ENCODE measurements around the gene FAM171A1.

Gene FAM171A1

DNA sequence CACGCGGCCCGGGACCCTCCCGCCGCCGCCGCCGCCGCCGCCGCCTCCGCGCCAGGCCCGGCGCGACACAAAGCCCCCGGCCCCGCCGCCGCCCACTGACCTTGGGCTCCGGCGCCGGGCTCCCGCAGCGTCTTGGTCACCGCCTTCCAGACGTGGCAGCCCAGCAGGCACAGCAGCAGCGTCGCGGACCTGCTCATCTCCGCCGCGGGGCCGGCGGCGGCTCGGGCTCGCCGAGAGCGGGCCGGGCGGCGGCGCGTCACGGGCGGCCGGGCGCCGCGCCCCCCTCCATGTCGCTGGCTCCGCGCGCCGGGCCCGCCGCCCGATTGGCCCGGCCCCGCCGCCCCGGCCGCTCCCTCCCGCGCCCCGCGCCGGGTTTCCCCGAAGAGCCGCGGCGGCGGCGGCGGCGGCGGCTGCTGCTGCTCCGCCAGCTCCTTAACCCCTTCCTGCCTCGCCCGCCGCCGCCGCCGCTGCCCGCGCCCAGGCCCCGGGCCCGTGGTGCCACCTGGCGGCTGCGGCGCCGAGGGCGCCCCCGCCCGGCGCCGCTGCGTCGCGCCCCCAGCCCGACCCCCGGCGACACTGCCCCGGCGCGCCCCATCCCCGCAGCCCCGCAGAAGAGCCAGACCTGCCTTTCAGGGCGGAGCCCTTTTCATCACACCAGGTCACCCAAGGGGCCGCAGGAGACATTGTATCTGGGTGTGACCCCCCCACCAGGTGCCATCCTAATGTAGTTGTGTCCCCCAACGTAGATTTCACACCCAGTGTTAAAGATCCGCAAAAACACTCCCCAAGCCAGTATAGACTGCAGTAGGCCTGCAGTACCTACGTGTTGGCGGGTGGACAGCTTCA, at the start of gene FAM171A1:
TSS of gene FAM171A1 (minus strand) at position 434 of the 846 bp plus-strand sequence. CDS start at position 197, 237 bp downstream.
- TF ChIP-seq, protein P1, sequence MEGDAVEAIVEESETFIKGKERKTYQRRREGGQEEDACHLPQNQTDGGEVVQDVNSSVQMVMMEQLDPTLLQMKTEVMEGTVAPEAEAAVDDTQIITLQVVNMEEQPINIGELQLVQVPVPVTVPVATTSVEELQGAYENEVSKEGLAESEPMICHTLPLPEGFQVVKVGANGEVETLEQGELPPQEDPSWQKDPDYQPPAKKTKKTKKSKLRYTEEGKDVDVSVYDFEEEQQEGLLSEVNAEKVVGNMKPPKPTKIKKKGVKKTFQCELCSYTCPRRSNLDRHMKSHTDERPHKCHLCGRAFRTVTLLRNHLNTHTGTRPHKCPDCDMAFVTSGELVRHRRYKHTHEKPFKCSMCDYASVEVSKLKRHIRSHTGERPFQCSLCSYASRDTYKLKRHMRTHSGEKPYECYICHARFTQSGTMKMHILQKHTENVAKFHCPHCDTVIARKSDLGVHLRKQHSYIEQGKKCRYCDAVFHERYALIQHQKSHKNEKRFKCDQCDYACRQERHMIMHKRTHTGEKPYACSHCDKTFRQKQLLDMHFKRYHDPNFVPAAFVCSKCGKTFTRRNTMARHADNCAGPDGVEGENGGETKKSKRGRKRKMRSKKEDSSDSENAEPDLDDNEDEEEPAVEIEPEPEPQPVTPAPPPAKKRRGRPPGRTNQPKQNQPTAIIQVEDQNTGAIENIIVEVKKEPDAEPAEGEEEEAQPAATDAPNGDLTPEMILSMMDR (conservative IDR thresholded peaks at IDR 0.05; ENCODE audit: low read depth, low read length), result peak; percentile 63
- peaks cover 75% of the 10 kb centered on the region for H3K4me1 ChIP-seq (ENCODE audit: low read depth, poor library complexity, severe bottlenecking)
- H3K27ac ChIP-seq, result peak within 1 kb of the TSS; percentile 67
- no peak within 1 kb of the TSS for H3K4me3 ChIP-seq (IDR thresholded peaks at IDR 0.05; ENCODE audit: insufficient read depth, low read depth, low read length)
- H4K20me1 ChIP-seq (ENCODE audit: insufficient read depth), result no peaks in the 10 kb centered on the region; the same call in 1 of the 2 replicates
- no peaks in the 10 kb centered on the region for H3K27me3 ChIP-seq (ENCODE audit: insufficient read depth, low read depth)
- H3K9ac ChIP-seq, result peak within 1 kb of the TSS; percentile 92
- no peaks in the 10 kb centered on the region for H3K36me3 ChIP-seq (ENCODE audit: insufficient read depth)
- peaks cover 42% of the 10 kb centered on the region for H3K79me2 ChIP-seq (ENCODE audit: insufficient read depth, low read depth)
- peak within 1 kb of the TSS; percentile 48; the same call in 1 of the 2 replicates for H2AFZ ChIP-seq (ENCODE audit: low read depth)
- H3K4me2 ChIP-seq, result peak within 1 kb of the TSS; percentile 64

DNA sequence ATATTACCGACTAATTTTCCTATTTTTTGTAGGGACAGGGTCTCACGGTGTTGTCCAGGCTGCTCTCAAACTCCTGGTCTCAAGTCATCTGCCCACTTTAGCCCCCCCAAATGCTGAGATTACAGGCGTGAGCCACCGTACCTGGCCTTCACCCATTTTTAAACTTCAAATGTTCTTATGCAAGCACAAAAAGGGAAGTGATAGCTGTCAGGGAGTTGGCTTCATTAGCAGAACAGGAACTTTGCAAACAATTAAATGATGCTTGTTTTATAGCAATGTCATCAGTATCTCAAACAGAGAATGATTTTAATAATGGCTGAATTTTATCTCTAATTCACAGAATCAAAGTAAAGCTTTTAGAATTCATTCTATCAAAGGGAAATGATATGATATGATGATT, 49.8 kb upstream of the FAM171A1 start:
- no peaks in the 10 kb centered on the region for H3K79me2 ChIP-seq (ENCODE audit: insufficient read depth, low read depth)
- H3K36me3 ChIP-seq (ENCODE audit: insufficient read depth), result no peaks in the 10 kb centered on the region
- no peaks in the 10 kb centered on the region for H4K20me1 ChIP-seq (ENCODE audit: insufficient read depth)
- H3K27me3 ChIP-seq (ENCODE audit: insufficient read depth, low read depth), result no peaks in the 10 kb centered on the region
- H3K4me2 ChIP-seq, result no peak overlapping the region
- TF ChIP-seq, protein P1 (conservative IDR thresholded peaks at IDR 0.05; ENCODE audit: low read depth, low read length), result no peak
- H3K9ac ChIP-seq, result no peak overlapping the region
- no peaks in the 10 kb centered on the region for H3K4me1 ChIP-seq (ENCODE audit: low read depth, poor library complexity, severe bottlenecking)
- no peak overlapping the region for H2AFZ ChIP-seq (ENCODE audit: low read depth)
- no peak overlapping the region for H3K4me3 ChIP-seq (IDR thresholded peaks at IDR 0.05; ENCODE audit: insufficient read depth, low read depth, low read length)
- H3K27ac ChIP-seq, result no peak overlapping the region

DNA sequence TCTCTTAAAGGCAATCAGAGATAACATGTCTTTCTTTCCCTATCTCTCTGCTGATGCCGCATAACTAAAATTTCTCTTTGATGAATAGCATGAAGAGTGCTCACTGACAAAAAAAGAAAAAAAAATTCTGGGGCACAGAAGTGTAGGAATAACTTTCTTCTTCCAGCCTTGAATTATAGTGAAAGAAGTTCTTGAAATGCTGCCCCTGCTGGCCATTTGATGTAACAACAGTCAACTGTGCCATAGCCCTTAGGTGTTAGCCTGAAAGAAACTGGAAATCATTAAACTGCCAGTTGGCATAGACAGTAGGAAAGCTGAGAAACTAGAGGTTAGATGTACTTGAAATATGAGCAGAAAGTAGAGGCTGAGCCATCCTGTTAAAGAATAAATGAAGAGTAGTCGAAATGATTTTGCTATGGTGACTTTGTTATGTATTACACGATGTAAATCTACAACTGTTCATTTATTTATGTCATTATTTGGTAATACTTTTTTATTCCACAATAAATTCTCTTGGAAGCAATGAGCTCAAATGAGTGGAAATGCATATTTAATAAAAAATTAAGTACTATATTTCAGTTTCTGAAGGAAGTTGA, 48.3 kb upstream of the FAM171A1 start:
- H3K79me2 ChIP-seq (ENCODE audit: insufficient read depth, low read depth), result no peaks in the 10 kb centered on the region
- H3K27me3 ChIP-seq (ENCODE audit: insufficient read depth, low read depth), result no peaks in the 10 kb centered on the region
- TF ChIP-seq, protein P1 (conservative IDR thresholded peaks at IDR 0.05; ENCODE audit: low read depth, low read length), result peak; percentile 97
- H3K36me3 ChIP-seq (ENCODE audit: insufficient read depth), result no peaks in the 10 kb centered on the region
- no peak overlapping the region for H2AFZ ChIP-seq (ENCODE audit: low read depth)
- H3K4me2 ChIP-seq, result no peak overlapping the region
- H3K4me1 ChIP-seq (ENCODE audit: low read depth, poor library complexity, severe bottlenecking), result no peaks in the 10 kb centered on the region
- no peaks in the 10 kb centered on the region for H4K20me1 ChIP-seq (ENCODE audit: insufficient read depth)
- H3K9ac ChIP-seq, result no peak overlapping the region
- no peak overlapping the region for H3K4me3 ChIP-seq (IDR thresholded peaks at IDR 0.05; ENCODE audit: insufficient read depth, low read depth, low read length)
- no peak overlapping the region for H3K27ac ChIP-seq

DNA sequence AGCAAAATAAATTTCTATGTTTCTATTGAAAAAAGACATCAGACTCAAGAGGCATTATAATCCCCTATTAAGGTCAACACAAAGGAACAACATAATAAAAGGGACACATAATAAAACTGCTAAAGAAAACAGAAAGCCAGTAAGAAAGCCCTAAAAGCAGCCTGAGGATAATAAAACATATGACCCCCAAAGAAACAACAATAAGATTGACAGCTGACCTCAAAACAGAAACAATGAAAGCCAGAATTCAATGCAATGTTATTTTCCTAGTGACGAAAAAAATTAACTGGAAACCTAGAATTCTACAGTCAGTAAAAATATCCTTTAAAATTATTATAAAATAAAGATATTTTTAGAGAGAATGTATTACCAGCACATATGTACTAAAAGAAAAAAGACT, 44.9 kb upstream of the FAM171A1 start:
- no peaks in the 10 kb centered on the region for H3K4me1 ChIP-seq (ENCODE audit: low read depth, poor library complexity, severe bottlenecking)
- H3K36me3 ChIP-seq (ENCODE audit: insufficient read depth), result no peaks in the 10 kb centered on the region
- H3K9ac ChIP-seq, result no peak overlapping the region
- no peaks in the 10 kb centered on the region for H3K79me2 ChIP-seq (ENCODE audit: insufficient read depth, low read depth)
- H3K27ac ChIP-seq, result no peak overlapping the region
- no peak overlapping the region for H3K4me3 ChIP-seq (IDR thresholded peaks at IDR 0.05; ENCODE audit: insufficient read depth, low read depth, low read length)
- H3K27me3 ChIP-seq (ENCODE audit: insufficient read depth, low read depth), result no peaks in the 10 kb centered on the region
- TF ChIP-seq, protein P1 (conservative IDR thresholded peaks at IDR 0.05; ENCODE audit: low read depth, low read length), result no peak
- no peak overlapping the region for H2AFZ ChIP-seq (ENCODE audit: low read depth)
- H3K4me2 ChIP-seq, result no peak overlapping the region
- no peaks in the 10 kb centered on the region for H4K20me1 ChIP-seq (ENCODE audit: insufficient read depth)

All from KMS-11 (cell line).